Ovary (tissue), 3 donors: ENCODE measurements around the gene B4GALNT4.

Experiments
- POLR2A ChIP-seq: fragments of 450-650 bp; IDR thresholded peaks from one replicate; pipeline ENCODE4 v1.6.1; 2017; ENCODE audit warnings: antibody characterized with exemption, mild to moderate bottlenecking, moderate library complexity
- TF ChIP-seq, protein P1 (sequence below), 3 donors: fragments of 450-650 bp in 2 of 3; fragments of 200-600 bp in 1 of 3; IDR thresholded peaks; one replicate each; pipeline versions ENCODE4 v1.5.1 to v1.8.0; 2016 to 2022; ENCODE audit warnings: antibody characterized with exemption in 3 of 3, mild to moderate bottlenecking in 1 of 3
- donor health status: DM: no; HTN: no; CAD: no.

- TF ChIP-seq, protein P1, sequence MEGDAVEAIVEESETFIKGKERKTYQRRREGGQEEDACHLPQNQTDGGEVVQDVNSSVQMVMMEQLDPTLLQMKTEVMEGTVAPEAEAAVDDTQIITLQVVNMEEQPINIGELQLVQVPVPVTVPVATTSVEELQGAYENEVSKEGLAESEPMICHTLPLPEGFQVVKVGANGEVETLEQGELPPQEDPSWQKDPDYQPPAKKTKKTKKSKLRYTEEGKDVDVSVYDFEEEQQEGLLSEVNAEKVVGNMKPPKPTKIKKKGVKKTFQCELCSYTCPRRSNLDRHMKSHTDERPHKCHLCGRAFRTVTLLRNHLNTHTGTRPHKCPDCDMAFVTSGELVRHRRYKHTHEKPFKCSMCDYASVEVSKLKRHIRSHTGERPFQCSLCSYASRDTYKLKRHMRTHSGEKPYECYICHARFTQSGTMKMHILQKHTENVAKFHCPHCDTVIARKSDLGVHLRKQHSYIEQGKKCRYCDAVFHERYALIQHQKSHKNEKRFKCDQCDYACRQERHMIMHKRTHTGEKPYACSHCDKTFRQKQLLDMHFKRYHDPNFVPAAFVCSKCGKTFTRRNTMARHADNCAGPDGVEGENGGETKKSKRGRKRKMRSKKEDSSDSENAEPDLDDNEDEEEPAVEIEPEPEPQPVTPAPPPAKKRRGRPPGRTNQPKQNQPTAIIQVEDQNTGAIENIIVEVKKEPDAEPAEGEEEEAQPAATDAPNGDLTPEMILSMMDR (IDR thresholded peaks at IDR 0.05): no peak
- TF ChIP-seq POLR2A: no peak
These were observed 48.5 kb downstream of the B4GALNT4 start for GRCh38 chr11:417652-418342.
